Uterus (tissue), 4 donors: ENCODE data around the gene RPS28. TPM values are rescaled to one million over a fixed set of nuclear protein-coding genes. Genes with fewer than 3 reads are reported as not detected.

ENCODE experiments used
- DNase-seq, 2 donors: peaks; one replicate each; pipeline ENCODE4 v3.0.0-alpha.2; 2019 to 2020
- H3K27ac ChIP-seq, 2 donors: fragments of 200-600 bp; sonication (generic); 1 replicate in 1 of 2; 2 replicates in 1 of 2; pipeline ENCODE4 v1.5.1; 2016 to 2018
- H3K27me3 ChIP-seq, 2 donors: fragments of 200-600 bp; sonication (generic); one replicate each; pipeline ENCODE4 v1.5.1; 2018 to 2019; ENCODE audit warnings: control low read depth in 1 of 2
- H3K36me3 ChIP-seq, 2 donors: fragments of 200-600 bp; sonication (generic); one replicate each; pipeline ENCODE4 v1.5.1; 2019; ENCODE audit warnings: control low read depth in 1 of 2
- H3K4me1 ChIP-seq, 2 donors: fragments of 200-600 bp; sonication (generic); one replicate each; pipeline ENCODE4 v1.5.1; 2018 to 2019; ENCODE audit warnings: control low read depth in 1 of 2
- H3K4me3 ChIP-seq, 2 donors: fragments of 200-600 bp; sonication (generic); 1 replicate in 1 of 2; 2 replicates in 1 of 2; pipeline ENCODE4 v1.5.1; 2018 to 2019; ENCODE audit warnings: mild to moderate bottlenecking in 1 of 2
- H3K9me3 ChIP-seq, 2 donors: fragments of 200-600 bp; sonication (generic); one replicate each; pipeline ENCODE4 v1.5.1; 2019; ENCODE audit warnings: control low read depth in 1 of 2
- CTCF ChIP-seq, 4 experiments: fragments of 200-600 bp in 2 of 4; fragments of 450-650 bp in 2 of 4; sonication (generic) in 2 of 4; IDR thresholded peaks; one replicate each; pipeline ENCODE4 v1.5.1; 2016 to 2019; ENCODE audit warnings: antibody characterized with exemption in 4 of 4, mild to moderate bottlenecking in 2 of 4, moderate library complexity in 1 of 4
- POLR2A ChIP-seq, 2 donors: fragments of 450-650 bp; IDR thresholded peaks; one replicate each; pipeline ENCODE4 v1.6.1; 2016; ENCODE audit warnings: antibody characterized with exemption in 2 of 2, mild to moderate bottlenecking in 1 of 2, moderate library complexity in 1 of 2
- intact Hi-C: fragments of 100-400 bp; cut with DNase I; formaldehyde crosslinking; loops from one replicate; pipeline ENCODE4 v1.15.1; 2023; ENCODE audit warnings: low total_unique reads
- total RNA-seq, 4 donors: library from RNA; depleted of rRNA in 3 of 4; stranded (reverse); fragments of >200 nt in 3 of 4; gene quantifications; one replicate each; pipeline versions ENCODE4 v1.1.0 to v1.2.4, GENCODE V29; 2014 to 2023
- donor health status: DM: yes; HTN: yes; CAD: no.

RPS28 gene
- total RNA-seq, 4 donors from 2014 or later: 44.1 to 1,410 (median 360) TPM

- TF ChIP-seq CTCF (IDR thresholded peaks at IDR 0.05): no peak
- TF ChIP-seq POLR2A (IDR thresholded peaks at IDR 0.05): no peak
- Histone ChIP-seq H3K9me3 (no peaks in the 10 kb centered on the region), H3K4me1 (peaks cover 0 to 11% of the 10 kb centered on the region in 2 donors), H3K4me3 (peak overlapping the region in 1 of 2 donors; percentile 83), H3K36me3 (no peaks in the 10 kb centered on the region), H3K27ac (peak overlapping the region; percentile 90 to 91), H3K27me3 (no peaks in the 10 kb centered on the region)
- no peak for DNase-seq
- intact Hi-C loops: no loop called here
Measured at GRCh38 chr19:8319807-8320520, 1.3 kb upstream of the RPS28 start.

- TF ChIP-seq CTCF (IDR thresholded peaks at IDR 0.05) (no peak), POLR2A (IDR thresholded peaks at IDR 0.05) (no peak)
- intact Hi-C loops: no loop called here
Measured at GRCh38 chr19:8320564-8321066, 681 bp upstream of the RPS28 start.

GRCh38 chr19:8321986-8322637 lies 816 bp downstream of the RPS28 start:
- no peaks in the 10 kb centered on the region for H3K27me3 ChIP-seq
- no peaks in the 10 kb centered on the region for H3K36me3 ChIP-seq
- DNase-seq: no peak
- intact Hi-C loops: no loop called here
- H3K4me1 ChIP-seq: peaks cover 0 to 11% of the 10 kb centered on the region in 2 donors
- peak overlapping the region; percentile 90 to 91 for H3K27ac ChIP-seq
- H3K4me3 ChIP-seq: peak overlapping the region; percentile 83 to 92
- H3K9me3 ChIP-seq: no peaks in the 10 kb centered on the region
- TF ChIP-seq POLR2A (IDR thresholded peaks at IDR 0.05) (no peak), CTCF (IDR thresholded peaks at IDR 0.05) (no peak)

More at GRCh38 chr19:8320564-8321066, 681 bp upstream of the RPS28 start:
- H3K36me3 ChIP-seq: no peaks in the 10 kb centered on the region
- H3K4me1 ChIP-seq: peaks cover 0 to 11% of the 10 kb centered on the region in 2 donors
- peak overlapping the region; percentile 90 to 91 for H3K27ac ChIP-seq
- peak overlapping the region; percentile 83 to 92 for H3K4me3 ChIP-seq
- no peaks in the 10 kb centered on the region for H3K9me3 ChIP-seq
- no peaks in the 10 kb centered on the region for H3K27me3 ChIP-seq
- DNase-seq: no peak

GRCh38 chr19:8322638-8322997 lies 1.3 kb downstream of the RPS28 start:
- Histone ChIP-seq H3K9me3 (no peaks in the 10 kb centered on the region), H3K27me3 (no peaks in the 10 kb centered on the region), H3K4me1 (peaks cover 0 to 11% of the 10 kb centered on the region in 2 donors), H3K27ac (peak overlapping the region; percentile 90 to 91), H3K36me3 (no peaks in the 10 kb centered on the region), H3K4me3 (peak overlapping the region; percentile 83 to 92)
- intact Hi-C loops: no loop called here
- no peak for DNase-seq
- TF ChIP-seq POLR2A (IDR thresholded peaks at IDR 0.05) (no peak), CTCF (IDR thresholded peaks at IDR 0.05) (no peak)

- no peaks in the 10 kb centered on the region for H3K9me3 ChIP-seq
- intact Hi-C loops: no loop called here
- DNase-seq: no peak
- peaks cover 0 to 11% of the 10 kb centered on the region in 2 donors for H3K4me1 ChIP-seq
- no peak overlapping the region for H3K4me3 ChIP-seq
- H3K27me3 ChIP-seq: no peaks in the 10 kb centered on the region
- TF ChIP-seq CTCF (IDR thresholded peaks at IDR 0.05) (no peak), POLR2A (IDR thresholded peaks at IDR 0.05) (no peak)
- no peak overlapping the region for H3K27ac ChIP-seq
- H3K36me3 ChIP-seq: no peaks in the 10 kb centered on the region
Measured at GRCh38 chr19:8323781-8324185, 2.5 kb downstream of the RPS28 start.
